GM03348 (cell line): ENCODE results near the gene COPS9.

Experiments
- DNase-seq: peaks from one replicate; pipeline ENCODE4 v3.0.0; 2012; ENCODE audit warnings: low spot score

COPS9 gene

DNA sequence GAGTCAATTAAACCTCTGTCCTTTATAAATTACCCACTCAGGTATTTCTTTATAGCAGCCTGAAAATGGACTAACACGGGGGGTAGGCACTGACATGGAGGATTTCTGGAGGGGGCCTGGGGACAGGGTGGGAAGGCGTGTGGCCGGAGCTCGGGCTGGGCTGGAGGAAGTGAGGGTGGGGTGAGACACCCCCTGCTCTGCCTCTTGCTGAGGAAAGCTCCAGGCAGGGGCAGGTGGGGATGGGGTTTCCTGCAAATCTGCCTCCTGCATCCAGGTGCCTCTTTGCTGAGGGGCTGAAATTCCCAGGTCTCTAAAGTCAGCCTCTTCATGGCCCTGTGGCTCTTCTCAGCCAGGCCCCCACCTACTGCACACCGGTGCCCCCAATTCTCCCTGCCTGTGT is 30.1 kb upstream of the COPS9 start:
- no peak for DNase-seq

DNA sequence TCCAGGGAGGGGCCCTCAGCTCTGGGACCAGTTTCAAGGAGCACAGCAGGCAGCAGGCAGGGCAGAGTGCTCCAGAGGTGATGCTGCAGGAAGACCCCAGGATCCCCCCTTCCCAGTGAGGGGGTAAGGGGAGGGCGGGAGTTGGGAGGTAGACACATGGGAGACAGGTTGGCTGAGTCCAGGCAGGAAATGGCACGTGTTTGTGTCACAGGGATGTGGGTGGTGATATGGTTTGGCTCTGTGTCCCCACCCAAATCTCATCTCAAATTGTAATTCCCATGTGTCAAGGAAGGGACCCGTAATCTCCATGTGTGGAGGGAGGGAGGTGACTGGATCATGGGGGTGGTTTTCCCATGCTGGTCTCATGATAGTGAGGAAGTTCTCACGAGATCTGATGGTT is 29.6 kb upstream of the COPS9 start:
- no peak for DNase-seq

DNA sequence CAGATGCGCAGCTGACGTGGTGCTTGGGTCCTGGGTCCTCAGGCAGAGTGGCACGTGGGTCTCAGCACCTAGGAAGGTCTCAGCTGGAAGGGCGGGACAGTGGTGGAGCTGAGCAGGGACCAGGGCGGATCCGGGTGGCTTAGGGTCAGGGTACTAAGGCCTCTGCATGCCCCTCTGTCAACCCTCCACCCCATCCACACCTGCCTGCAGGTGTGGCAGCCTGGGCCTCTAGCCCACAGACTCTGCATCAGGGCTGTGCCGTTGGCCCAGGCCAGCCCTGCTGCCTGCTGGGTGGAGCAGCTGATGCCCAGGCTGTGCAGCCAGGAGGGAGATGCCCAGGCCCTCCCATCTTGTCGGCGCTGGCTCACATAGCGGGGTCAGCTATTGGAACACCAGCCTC is 28.9 kb upstream of the COPS9 start:
- no peak for DNase-seq

DNA sequence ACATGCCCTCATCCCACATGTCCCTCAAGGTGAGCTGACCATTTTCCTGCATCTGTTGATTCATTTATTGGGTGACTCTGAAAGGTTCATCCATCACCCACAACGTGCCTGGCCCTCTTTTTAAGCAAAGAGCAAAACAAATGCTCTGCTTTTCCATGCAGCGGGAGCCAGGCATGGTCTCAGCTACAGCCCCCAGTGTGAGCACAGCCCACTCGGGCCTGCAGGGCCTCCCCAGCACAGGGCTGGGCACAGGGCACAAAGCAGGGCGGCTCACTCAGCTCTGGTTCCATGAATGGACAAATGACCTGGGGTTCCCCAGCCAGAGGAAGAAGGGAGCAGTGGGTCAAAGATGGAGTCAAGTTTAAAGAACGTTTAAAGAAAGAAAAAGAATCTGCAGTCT is 28.5 kb upstream of the COPS9 start:
- no peak for DNase-seq

DNA sequence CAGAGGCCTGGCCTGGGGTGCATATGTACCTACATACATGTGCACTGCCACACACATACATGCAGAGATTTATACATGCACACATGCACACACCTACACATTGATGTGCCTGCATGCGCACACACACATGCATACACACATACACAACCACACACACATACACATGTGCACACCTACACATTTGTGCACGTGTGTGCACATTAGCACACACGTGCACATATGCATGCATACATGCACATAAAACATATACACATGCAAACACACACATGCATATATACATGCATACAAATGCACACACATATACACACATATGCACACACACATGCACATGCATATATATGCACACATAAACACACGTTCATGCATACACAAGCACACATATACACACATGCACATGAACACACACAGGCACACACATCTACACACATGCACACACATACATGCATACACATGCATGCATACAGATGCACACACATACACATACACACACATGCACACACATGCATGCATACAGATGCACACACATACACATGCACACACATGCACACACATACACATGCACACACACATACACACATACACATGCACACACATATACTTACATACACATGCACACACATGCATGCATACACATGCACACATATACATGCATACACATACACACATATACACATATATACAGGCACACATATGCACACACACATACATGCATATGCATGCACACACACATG is 27.9 kb upstream of the COPS9 start:
- DNase-seq = no peak

DNA sequence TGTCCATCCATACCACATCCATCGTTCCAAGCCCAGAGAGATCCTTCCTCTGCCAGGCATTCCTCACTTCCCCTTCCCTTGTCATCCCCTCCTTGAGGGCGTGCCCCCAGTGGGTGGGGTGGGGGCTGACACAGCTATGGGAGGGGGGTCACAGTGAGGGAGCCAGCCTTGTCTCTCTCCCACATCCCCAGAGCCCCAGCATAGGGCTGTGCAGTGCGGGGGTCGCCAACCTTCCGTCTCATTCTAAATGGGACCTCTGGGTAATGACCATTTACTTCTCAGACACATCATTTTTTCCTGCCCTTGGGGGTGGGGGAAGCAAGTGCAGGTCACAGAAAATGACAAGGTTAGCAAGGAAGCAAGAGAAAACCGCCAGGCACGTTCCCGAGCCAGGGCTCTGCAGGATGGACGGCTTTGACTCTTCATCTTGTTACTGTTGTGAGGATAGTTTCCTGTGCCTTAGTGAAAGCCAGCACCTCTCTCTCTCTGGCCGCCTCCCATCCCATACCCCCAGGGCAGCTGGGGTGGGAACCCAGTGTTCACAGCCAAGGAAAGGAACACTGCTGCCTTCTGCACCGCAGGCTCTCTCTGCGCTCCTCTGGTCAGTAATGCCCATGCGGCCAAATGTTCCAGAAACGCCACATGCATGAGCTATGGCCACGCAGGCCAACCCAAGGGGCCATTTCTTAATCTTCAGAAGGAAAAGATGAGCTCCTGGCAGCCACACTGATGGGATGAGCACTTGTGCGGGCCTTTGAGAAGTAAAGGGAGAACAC is 27.0 kb upstream of the COPS9 start:
- DNase-seq = no peak

DNA sequence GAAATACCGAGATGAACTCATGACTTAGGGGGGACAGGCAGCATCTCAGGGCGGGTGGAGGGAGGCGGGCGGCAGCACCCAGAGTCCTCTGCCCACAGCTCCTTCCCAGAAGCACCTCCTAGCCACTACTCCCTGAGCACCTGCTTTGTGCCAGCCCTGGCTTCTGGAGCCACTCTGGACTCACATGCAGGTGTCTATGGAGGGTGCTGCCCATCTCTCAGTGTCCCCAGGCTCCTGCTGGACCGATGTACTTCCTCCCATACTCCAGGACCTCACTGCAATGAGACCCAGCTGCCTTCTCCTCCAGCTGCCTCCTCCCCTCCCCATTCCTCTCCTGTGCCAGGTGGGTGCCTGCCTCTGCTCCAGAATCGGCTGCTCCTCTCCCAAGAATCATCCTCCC is 26.4 kb upstream of the COPS9 start:
- no peak for DNase-seq

DNA sequence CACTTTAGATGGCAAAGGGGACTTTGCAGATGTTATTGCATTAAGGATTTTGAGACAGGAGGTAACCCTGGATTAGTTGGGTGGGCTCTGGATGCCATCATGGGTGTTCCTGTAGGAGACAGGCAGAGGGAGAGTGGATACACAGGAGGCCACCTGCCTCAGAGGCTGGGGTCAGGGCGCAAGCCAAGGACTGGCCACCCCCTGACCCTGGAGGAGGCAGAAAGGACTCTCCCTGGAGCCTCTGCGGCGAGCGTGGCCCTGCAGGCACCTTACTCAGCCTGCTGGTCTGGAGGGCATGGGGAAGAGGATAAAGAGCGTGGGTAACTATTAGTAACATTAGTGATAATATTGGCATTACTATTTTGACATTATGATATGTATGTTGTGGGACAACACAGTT is 25.9 kb upstream of the COPS9 start:
- DNase-seq = no peak

DNA sequence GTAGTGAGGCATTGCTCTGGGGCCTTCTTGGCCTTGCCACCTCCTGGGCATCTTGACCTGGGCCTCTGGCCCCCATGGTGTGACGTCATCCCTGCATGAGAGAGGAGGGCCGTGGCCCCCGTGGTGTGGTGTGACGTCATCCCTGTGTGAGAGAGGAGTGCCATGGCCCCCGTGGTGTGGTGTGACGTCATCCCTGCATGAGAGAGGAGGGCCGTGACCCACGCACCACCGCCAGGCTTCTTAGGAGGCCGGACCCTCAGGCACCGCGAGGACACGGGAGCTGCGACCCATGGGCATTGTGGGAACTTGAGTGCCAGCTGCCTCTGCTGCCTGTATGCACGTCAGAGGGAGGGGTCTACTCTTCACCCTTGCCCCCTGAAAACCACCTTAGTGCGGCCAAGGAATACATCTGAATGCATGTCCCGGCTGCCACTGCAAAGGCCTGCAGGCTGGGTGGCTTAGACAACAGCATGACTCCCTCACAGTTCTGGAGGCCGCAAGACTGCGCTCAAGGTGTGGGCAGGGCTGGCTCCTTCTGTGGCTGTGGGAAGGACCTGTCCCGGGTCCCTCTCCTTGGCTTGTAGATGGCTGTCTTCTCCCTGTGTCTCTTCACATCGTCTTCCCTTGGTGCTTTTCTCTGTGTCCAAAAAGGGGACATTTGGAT is 25.1 kb upstream of the COPS9 start:
- no peak for DNase-seq

DNA sequence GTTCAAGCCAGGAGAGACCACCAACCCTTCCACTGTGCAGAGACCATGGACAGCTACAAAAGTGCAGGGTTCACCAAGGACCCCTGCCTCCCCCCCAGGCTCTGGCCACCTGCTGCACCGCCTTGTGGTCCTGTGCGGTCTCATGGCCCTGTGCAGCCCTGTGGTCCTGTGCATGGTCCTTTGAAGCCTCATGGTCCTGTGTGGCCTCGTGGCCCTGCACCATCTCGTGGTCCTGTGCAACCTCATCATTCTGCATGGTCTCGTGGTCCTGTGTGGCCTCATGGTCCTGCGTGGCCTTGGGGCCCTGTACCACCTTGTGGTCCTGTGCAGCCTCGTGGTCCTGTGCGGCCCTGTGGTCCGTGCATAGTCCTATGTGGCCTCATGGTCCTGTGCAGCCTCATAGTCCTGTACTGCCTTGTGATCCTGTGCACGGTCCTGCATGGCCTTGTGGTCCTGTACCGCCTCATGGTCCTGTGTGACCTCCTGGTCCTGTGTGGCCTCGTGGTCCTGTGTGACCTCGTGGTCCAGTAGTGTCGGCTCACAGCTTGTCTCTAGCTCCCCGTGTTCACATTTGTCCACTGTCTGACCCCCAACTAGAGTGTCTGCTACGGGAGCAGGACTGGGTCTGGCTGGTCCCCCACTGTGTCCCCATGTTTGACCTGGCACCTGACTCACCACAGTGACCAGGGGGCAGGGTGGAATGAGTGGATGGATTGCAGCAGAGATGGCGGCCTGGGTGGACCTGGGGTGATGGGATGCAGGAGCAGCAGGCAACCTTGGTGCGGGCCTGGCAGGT is 24.4 kb upstream of the COPS9 start:
- no peak for DNase-seq

DNA sequence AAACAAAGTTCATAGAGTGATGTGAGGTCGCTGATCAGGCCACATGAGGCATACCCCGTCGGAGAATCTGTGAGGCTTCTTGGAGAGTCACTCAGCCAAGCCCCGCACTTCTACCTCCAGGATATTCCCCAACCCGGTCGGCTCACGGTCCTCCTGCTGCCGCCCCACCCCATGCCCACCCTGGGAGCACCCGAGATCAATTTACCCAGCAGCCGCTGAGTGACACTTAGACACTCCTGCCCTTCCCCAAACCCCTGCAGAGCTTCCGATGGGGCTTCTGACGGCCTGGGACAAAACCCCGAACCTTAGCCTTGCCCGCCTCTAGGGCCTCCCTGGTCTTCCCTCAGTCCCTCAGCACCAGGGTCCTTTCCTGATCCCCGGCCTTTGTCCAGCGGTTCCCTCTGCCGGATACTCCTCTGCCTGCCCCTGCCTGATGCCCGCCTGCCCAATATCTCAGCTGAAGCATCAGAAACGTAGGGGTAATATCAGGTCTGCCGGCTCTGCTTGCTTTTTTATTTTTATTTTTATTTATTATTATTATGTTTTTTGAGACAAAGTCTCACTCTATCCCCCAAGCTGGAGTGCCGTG is 23.2 kb upstream of the COPS9 start:
- no peak for DNase-seq

DNA sequence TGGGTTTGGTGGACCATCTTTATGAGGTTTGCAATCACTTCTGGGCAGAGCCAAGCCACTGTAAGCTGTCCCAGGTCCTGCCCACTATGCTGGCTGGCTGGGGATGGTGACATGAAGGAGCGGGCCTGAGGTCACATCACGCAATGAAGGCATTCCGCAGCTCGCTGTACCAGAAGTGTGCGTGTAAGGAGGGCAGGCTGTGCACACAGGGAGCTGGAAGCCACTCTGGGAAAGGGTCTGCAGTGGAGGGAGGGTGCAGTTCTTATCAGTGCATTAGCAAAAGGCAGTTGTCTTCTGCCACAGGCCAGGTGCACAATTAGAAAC is 21.0 kb upstream of the COPS9 start:
- DNase-seq = no peak

DNA sequence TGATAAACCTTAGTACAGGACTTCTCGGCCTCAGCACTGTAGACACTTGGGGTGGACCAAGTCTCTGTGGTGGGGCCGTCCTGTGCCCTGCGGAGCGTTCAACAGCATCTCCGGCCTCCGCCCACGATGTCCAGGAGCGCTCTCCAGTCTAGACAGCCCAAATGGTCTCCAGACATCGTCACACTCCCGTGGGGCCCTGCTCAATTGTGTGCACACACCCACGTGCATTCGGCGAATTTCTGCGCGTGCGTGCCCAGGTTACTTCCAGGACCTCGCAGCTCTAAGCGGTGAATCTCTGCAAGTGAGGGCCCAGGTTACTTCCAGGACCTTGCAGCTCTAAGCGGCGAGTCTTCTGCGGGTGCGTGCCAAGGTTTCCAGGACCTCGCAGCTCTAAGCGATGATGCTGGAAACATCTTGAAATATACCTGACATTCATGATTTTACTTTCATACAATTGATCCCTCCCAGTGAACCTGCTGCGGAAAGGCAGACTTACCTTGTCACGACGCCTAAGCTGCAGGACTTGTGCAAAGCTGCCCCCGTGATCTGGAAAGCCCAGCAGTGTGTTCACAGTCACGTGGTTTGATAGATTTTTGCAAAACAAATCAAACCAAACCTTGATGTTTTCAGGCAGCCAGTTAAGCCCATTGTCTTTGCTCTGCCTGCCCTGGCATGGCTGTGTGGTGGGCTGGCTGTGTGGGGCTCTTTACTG is 20.5 kb upstream of the COPS9 start:
- no peak for DNase-seq

DNA sequence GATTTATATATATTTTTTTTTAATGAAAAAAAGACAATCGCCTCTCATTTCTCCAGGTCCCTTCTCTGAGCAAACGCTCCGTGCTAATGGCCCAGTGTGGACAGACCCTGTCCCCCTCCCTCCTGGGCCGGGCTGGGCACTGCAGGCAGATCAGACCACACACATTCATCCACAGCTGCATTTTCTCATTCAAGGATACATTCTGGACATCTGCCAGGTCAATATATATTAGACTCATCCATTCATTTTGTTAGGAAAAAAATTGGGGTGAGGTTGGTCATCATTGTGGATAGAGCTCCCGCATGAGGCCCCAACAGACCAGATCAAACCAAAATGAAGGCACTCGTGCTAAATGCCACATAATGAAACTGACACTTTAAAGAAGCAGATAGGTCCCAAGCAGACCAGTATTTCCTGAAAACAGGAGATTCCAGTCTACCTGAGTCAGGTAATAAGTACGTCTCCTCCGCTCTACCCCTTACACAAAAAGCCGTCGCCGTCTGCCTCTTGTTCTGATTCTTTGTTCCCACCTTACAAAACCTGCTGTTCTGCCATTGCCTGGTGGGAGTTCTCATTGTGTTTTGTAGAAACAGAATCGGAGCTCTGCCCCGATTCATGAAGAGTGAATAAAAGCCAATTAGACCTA is 19.8 kb upstream of the COPS9 start:
- no peak for DNase-seq

DNA sequence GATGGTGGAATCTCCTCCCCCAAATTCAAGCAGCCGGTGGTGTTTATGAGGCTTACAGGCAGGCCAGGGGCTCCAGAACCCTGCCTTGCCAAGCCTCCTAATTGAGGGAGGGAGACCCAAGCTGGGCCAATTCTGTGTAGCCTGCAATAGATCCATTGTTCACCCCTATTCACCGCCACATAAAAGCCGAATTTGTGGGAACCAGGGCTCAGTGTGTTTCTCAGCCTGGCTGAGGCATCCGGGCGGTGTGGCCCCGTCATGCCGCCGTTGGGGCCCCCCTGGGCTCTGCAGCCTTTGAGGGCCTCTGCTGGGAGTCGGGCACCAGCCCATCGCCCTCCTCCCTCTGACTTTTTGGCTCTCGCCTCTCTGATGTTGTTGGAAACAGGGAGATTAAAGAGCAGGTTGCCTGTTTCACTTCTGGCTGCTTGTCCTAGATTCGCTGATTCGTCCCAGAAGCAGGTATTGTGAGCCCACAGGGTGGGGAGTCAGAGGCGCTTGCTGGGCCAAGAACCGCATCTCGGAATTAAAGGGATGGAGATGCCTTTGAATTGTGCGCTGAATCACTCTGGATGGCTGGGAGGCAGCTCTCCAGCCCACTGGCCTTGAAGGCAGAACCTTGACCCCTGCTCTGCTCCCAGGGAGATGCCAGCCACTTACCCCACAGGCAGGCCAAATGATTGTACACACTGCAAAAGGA is 19.1 kb upstream of the COPS9 start:
- no peak for DNase-seq

DNA sequence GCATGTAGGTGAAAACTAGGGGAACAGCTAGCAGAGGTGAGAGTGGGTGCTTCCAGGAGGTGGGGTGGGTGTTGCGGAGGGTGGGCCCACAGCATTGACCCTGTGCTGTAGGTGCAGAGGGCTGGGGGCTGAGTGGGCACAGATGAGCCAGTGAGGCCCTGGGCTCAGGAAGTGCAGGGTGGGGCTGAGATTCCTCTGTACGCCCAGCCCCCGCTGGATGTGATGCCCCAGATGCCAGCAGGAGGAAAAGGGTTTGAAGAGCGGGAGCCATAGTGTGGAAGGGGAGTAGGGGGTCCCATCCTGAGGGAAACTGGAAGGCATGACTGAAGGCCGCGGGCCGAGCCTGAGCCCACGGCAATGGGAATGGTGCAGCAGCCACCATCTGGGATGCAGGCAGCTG is 18.5 kb upstream of the COPS9 start:
- no peak for DNase-seq

DNA sequence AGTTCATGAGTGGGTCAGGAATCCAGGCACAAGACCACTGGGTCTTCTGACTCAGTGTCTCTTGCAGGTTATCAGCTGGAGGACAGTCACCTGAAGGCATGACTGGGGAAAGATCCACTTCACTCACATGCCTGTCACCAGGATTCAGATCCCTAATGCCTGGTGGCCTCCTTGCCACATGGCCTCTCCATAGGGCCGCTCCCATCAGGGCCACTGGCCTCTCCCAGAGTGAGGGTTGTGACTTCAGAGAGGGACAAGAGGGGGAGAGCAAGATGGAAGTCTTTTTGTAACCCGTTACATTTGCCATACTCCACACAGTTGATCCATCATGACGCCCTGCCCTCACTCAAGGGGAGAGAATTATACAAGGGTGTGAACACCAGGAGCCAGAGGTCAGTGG is 17.3 kb upstream of the COPS9 start:
- no peak for DNase-seq

DNA sequence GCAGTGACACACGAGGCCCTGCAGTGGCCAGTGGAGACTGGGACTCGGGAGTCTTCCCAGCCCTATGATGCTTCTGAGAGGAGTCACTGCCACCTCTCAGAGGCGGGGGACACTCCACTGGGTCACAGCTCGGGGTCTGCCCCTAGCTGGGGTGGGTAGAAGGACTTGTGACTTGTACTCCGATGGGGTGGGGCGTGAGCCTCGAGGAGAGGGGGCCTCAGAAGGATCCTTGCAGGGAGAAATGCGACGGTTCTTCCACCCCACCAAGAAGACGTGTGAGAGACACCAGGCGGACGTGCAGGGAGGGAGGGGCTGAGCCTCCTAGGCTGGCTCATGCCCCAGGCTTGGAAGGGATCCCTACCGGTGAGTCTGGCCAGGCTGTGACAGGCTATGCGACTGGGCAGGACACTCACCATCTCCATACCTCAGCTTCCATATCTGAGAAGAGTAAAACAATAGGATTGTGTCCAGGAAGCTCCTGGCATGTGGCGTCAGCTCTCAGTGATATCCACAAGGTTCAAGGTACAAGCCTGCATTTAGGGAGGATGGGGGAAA is 15.4 kb upstream of the COPS9 start:
- DNase-seq = no peak

DNA sequence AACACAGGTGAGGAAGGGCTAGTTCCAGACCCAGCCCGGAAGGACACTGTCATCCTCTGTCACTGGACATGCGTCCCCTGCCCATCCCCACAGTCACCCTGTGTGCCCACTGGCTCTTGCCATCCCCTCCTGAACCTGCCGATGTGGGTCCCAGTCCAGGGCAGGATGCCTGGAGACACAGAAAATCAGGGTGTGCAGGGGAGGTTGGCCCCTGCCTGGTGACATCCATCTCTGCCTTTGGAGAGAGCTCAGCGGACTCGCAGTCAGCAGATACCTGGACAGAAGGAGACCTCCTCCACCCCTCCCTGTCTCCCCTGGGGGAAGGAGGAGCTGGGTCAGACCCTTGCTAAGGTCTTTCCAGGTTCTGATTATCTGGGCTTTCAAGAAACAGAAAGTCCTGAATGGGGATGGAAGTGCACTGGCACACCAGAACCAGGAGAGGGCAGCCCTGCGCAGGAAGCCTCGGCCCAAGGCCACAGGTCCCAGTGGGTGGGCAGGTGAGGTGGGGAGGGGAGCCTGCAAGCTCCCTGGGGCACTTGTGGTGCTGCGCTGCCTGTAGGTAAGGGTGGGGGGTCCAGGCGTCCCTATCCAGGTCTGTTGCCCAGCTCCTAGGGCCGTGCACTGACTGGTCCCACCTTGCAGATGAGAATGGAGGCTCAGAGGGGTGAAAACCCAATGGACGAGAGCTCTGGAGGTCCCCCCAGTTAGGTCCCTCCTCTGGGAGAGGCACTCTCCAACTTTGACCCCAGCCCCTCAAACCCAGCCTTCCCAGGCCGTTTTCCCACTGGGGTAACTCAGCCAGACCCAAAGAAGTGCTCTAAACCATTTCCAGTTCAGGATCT is 14.1 kb upstream of the COPS9 start:
- peak; percentile 87 for DNase-seq
